ENCODE measurements around the gene NTN4. TPM values are rescaled to one million over a fixed set of nuclear protein-coding genes. Genes with fewer than 3 reads are reported as not detected.

The NTN4 gene
- 10 to 100 TPM in 3 of 4 donors, 1 to 10 TPM in 1; 6.7 to 25.9 (median 16.7) TPM for total RNA-seq

DNA sequence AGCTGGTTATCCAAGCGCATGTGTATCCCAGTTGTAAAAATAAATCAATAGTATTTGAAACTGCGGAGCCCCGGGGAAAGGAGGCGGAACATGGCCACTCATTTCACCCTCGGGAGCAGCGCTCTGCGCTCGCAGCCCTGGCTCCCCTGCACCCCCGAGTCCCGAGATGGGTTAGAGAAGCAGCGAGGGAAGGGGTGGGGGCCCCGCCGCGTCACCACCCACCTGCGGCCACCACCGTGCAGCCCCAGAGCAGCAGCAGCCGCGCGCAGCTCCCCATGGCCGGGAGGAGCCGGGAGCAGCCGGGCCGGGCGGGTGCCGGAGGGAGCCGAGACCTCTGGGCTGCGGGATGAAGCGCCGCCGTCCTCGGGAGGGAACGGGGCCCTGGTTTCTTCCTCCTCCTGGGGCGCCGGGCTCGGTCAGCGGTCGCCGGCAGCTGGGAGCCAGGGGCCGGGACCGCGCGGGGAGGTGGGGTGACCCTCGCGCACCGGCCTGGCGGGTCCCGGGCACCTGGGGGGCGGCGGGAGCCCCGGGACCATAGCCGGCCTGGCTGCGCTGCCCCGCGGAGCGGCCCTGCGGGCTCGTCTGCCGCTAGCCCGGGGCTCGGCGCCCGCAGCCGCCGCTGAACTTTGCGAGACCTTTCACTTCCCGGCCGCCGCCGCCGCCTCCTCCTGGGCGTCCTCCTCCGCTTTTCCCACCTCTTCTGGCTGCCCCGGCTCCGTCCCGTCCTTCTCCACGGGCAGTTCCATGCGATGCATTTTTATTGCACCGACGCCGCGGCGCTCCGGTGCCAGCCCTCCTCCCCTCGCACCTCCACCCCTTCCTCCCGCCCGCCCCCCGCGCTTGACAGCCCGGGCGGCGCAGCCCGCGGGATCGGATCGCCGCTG, at the start of gene NTN4:
Gene NTN4, minus strand, starts transcription at position 732 of the 884 bp plus-strand sequence. Its CDS starts 455 bp downstream, at position 277.
- Histone ChIP-seq H3K9me3 (no peaks in the 10 kb centered on the region), H3K4me3 (peak within 1 kb of the TSS; percentile 61 to 83 (median 81)), H3K27me3 (no peaks in the 10 kb centered on the region), H3K36me3 (no peaks in the 10 kb centered on the region), H3K27ac (peak within 1 kb of the TSS; percentile 71 to 84 (median 78)), H3K4me1 (peaks cover 0 to 20% (median 10%) of the 10 kb centered on the region in 4 donors)
- TF ChIP-seq EP300 (IDR thresholded peaks at IDR 0.05; ENCODE audit: low read depth) (no peak), POLR2AphosphoS5 (IDR thresholded peaks at IDR 0.05) (peak in 2 of 3 donors; percentile 12 to 13), POLR2A (IDR thresholded peaks at IDR 0.05) (peak; percentile 31)
- TF ChIP-seq, protein P1, sequence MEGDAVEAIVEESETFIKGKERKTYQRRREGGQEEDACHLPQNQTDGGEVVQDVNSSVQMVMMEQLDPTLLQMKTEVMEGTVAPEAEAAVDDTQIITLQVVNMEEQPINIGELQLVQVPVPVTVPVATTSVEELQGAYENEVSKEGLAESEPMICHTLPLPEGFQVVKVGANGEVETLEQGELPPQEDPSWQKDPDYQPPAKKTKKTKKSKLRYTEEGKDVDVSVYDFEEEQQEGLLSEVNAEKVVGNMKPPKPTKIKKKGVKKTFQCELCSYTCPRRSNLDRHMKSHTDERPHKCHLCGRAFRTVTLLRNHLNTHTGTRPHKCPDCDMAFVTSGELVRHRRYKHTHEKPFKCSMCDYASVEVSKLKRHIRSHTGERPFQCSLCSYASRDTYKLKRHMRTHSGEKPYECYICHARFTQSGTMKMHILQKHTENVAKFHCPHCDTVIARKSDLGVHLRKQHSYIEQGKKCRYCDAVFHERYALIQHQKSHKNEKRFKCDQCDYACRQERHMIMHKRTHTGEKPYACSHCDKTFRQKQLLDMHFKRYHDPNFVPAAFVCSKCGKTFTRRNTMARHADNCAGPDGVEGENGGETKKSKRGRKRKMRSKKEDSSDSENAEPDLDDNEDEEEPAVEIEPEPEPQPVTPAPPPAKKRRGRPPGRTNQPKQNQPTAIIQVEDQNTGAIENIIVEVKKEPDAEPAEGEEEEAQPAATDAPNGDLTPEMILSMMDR (IDR thresholded peaks at IDR 0.05), result no peak
- in situ Hi-C loops (cut with MboI; ENCODE audit: low pct_ligation_motif_present in 1 of 4, low pct_unique_long_range_greater_than_20kb in 1 of 4, low sequenced_read_pairs in 3 of 4) (no loop called here), intact Hi-C loops (cut with DNase I; ENCODE audit: low total_unique reads) (no loop called here)
- DNase-seq, result peak; percentile 64
- 1% methylated on average over 49 of the region's 96 CpGs; no CpG with 5 or more reads in 1 of the 2 donors for WGBS, 2 donors (ENCODE audit: low coverage in 1 of 2)

- Histone ChIP-seq H3K4me1 (peaks cover 7 to 22% (median 18%) of the 10 kb centered on the region in 4 donors), H3K9me3 (no peaks in the 10 kb centered on the region), H3K27ac (no peak overlapping the region), H3K36me3 (no peaks in the 10 kb centered on the region), H3K27me3 (no peaks in the 10 kb centered on the region), H3K4me3 (peak overlapping the region in 1 of 4 donors; percentile 4)
- in situ Hi-C loops (cut with MboI; ENCODE audit: low pct_ligation_motif_present in 1 of 4, low pct_unique_long_range_greater_than_20kb in 1 of 4, low sequenced_read_pairs in 3 of 4) (no loop called here), intact Hi-C loops (cut with DNase I; ENCODE audit: low total_unique reads) (no loop called here)
- 7 to 26% methylated on average over 7 to 11 of the region's 11 CpGs for WGBS, 2 donors (ENCODE audit: low coverage in 1 of 2)
- peak; percentile 65 for DNase-seq
- TF ChIP-seq, protein P1 (IDR thresholded peaks at IDR 0.05), result no peak
- TF ChIP-seq POLR2A (IDR thresholded peaks at IDR 0.05) (no peak), POLR2AphosphoS5 (IDR thresholded peaks at IDR 0.05) (no peak), EP300 (IDR thresholded peaks at IDR 0.05; ENCODE audit: low read depth) (no peak)
Observed at GRCh38 chr12:95838125-95838524, 47.6 kb upstream of the NTN4 start.

DNA sequence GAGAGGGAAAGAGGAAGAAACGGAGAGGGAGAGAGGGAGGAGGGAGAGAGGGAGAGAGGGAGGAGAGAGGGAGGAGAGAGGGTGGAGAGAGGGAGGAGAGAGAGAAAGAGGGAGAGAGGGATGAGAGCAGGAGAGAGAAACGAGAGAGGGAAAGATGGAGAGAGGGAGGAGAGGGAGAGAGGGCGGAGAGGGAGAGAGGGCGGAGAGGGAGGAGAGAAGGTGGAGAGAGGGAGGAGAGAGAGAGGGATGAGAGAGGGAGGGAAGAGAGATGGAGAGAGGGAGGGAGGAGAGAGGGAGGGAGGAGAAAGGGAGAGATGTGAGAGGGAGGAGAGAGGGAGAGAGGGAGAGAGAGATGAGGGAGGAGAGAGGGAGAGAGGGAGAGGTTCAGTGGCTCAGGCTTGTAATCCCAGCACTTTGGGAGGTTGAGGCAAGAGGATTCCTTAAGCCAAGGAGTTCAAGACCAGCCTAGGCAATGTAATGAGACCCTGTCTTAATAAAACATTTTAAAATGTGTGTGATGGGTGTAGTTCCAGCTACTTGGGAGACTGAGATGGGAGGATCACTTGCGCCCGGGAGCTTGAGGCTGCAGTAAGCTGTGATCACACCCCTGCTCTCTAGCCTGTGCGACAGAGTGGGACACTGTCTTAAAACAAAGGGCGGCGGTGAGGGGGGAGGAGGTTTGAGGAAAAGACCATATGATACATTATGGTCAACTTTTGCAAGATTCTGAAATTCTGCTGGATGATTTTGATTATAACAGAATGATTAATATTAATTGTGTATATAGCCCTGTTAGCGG, 46.9 kb upstream of the NTN4 start:
- 23 to 37% methylated on average over 4 to 10 of the region's 10 CpGs for WGBS, 2 donors (ENCODE audit: low coverage in 1 of 2)
- no peak overlapping the region for H3K4me3 ChIP-seq
- no peak for DNase-seq
- no peak for TF ChIP-seq POLR2AphosphoS5 (IDR thresholded peaks at IDR 0.05)
- TF ChIP-seq, protein P1 (IDR thresholded peaks at IDR 0.05), result no peak
- TF ChIP-seq POLR2A (IDR thresholded peaks at IDR 0.05), result no peak
- TF ChIP-seq EP300 (IDR thresholded peaks at IDR 0.05; ENCODE audit: low read depth), result no peak
- H3K9me3 ChIP-seq, result no peaks in the 10 kb centered on the region
- H3K27ac ChIP-seq, result no peak overlapping the region
- in situ Hi-C loops (cut with MboI; ENCODE audit: low pct_ligation_motif_present in 1 of 4, low pct_unique_long_range_greater_than_20kb in 1 of 4, low sequenced_read_pairs in 3 of 4) (no loop called here), intact Hi-C loops (cut with DNase I; ENCODE audit: low total_unique reads) (no loop called here)
- H3K4me1 ChIP-seq, result peaks cover 7 to 22% (median 18%) of the 10 kb centered on the region in 4 donors
- no peaks in the 10 kb centered on the region for H3K27me3 ChIP-seq
- no peaks in the 10 kb centered on the region for H3K36me3 ChIP-seq
